Astrocyte (in vitro differentiated cells and primary cell): ENCODE data around the gene MYO5A.

Source experiments
- CTCF ChIP-seq: IDR thresholded peaks from 2 replicates; pipeline ENCODE4 v1.5.1; 2011; ENCODE audit warnings: low read depth, mild to moderate bottlenecking, inconsistent platforms, low read length, moderate library complexity; ENCODE audit not compliant: insufficient read depth
- EZH2 ChIP-seq: IDR thresholded peaks from 2 replicates; pipeline ENCODE4 v1.6.1; 2012; ENCODE audit warnings: mild to moderate bottlenecking, low read length, inconsistent platforms; ENCODE audit not compliant: insufficient read depth

DNA sequence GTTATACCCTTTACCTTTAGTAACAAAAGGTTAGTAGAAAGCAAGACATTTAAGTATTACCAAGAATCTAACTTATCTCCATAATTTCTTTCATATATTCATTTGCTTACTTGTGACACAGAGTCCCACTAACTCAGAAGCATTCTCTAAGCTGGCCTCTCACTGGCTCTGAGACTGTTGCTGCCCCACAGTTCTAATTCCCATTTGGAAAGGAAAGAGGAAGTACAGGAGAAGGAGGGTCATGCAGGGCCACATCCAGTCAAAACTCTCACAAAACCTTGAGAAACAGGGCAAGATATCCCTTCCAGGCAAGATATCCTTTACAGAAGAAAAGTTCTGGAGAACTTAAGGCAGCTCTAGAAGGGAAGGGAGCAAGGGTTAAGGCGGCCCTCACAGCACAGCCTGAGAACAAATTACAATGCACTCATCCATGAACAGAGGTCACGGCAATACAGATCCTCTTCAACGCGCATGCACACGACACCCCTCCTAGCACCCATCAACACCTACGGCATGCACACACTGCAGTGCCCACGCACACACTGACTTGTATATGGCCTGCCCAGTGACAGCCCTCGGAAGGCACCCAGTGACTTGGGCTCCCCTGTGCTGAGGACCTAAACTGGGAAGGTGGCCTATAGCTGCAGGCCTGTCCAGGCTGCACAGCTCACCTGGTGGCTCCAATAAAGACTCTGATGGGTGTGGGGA, 220.1 kb downstream of the MYO5A start:
- TF ChIP-seq CTCF (no peak), EZH2 (no peak)
